ENCODE measurements around the gene FBXO42.
"Not testable (repeated sequence)": the region's sequence is repeated elsewhere in the genome, so short reads cannot be mapped to it uniquely, and the experiment has no call there.

FBXO42 gene

GRCh38 chr1:16215882-16216753 is 136.2 kb downstream of the FBXO42 start:
- peak; percentile 88 for DNase-seq

- DNase-seq: not testable (repeated sequence)
These were observed 137.0 kb downstream of the FBXO42 start for GRCh38 chr1:16215240-16215639.

GRCh38 chr1:16213544-16213943 is 138.7 kb downstream of the FBXO42 start:
- not testable (repeated sequence) for DNase-seq

GRCh38 chr1:16213013-16213412 is 139.3 kb downstream of the FBXO42 start:
- no peak for DNase-seq

- DNase-seq: peak; percentile 92
These were observed 139.9 kb downstream of the FBXO42 start, which contains the start of gene ARHGEF19 for GRCh38 chr1:16212251-16212961. Gene ARHGEF19, minus strand, starts transcription at chr1:16212652. Its CDS starts 3,598 bp downstream, at chr1:16209054.

- DNase-seq: no peak
These were observed 140.5 kb downstream of the FBXO42 start for GRCh38 chr1:16211824-16212223.

GRCh38 chr1:16210581-16210980 is 141.7 kb downstream of the FBXO42 start:
- no peak for DNase-seq

GRCh38 chr1:16209847-16210407 is 142.4 kb downstream of the FBXO42 start:
- no peak for DNase-seq

GRCh38 chr1:16209132-16209846 is 143.0 kb downstream of the FBXO42 start:
- no peak for DNase-seq

- no peak for DNase-seq
These were observed 143.9 kb downstream of the FBXO42 start for GRCh38 chr1:16208270-16208987.

GRCh38 chr1:16207318-16208269 is 144.7 kb downstream of the FBXO42 start:
- DNase-seq: no peak

GRCh38 chr1:16206547-16207317 is 145.5 kb downstream of the FBXO42 start:
- peak; percentile 98 for DNase-seq

GRCh38 chr1:16205891-16206546 is 146.3 kb downstream of the FBXO42 start:
- DNase-seq: no peak

GRCh38 chr1:16205334-16205671 is 147.0 kb downstream of the FBXO42 start:
- DNase-seq: no peak

- peak; percentile 27 for DNase-seq
These were observed 147.5 kb downstream of the FBXO42 start for GRCh38 chr1:16204634-16205333.

- DNase-seq: no peak
These were observed 148.1 kb downstream of the FBXO42 start for GRCh38 chr1:16204216-16204615.

- DNase-seq: no peak
These were observed 148.7 kb downstream of the FBXO42 start for GRCh38 chr1:16203550-16203949.

- DNase-seq: no peak
These were observed 149.7 kb downstream of the FBXO42 start for GRCh38 chr1:16202281-16203210.

Measured in NCI-H1105 treated with DMSO at 0.1 percent for 48 hours (cell line).